HG03103 (cell line): Measurements from ENCODE around the gene LRRC18.

Experiments used
- ATAC-seq: cut with Tn5 transposase; IDR thresholded peaks from one replicate; pipeline ENCODE4 v1.9.1; 2021; ENCODE audit warnings: low read depth; ENCODE audit not compliant: unreplicated experiment

LRRC18 gene

GRCh38 chr10:48939790-48940325 lies at the start of gene LRRC18:
Gene LRRC18, minus strand, starts transcription at chr10:48939840. Its CDS starts 25,685 bp downstream, at chr10:48914155.
- no peak for ATAC-seq

GRCh38 chr10:48985621-48986158 lies 46.0 kb upstream of the LRRC18 start:
- ATAC-seq = no peak

GRCh38 chr10:48983648-48984351 lies 44.2 kb upstream of the LRRC18 start:
- no peak for ATAC-seq

GRCh38 chr10:48982584-48982983 lies 42.9 kb upstream of the LRRC18 start:
- no peak for ATAC-seq

- ATAC-seq = no peak
These were observed 41.8 kb upstream of the LRRC18 start for GRCh38 chr10:48981310-48981907.

GRCh38 chr10:48978318-48978717 lies 38.7 kb upstream of the LRRC18 start:
- no peak for ATAC-seq

- no peak for ATAC-seq
These were observed 36.6 kb upstream of the LRRC18 start for GRCh38 chr10:48976196-48976595.

- no peak for ATAC-seq
These were observed 35.0 kb upstream of the LRRC18 start for GRCh38 chr10:48974510-48975156.

GRCh38 chr10:48973065-48973464 lies 33.4 kb upstream of the LRRC18 start:
- no peak for ATAC-seq

- no peak for ATAC-seq
These were observed 31.0 kb upstream of the LRRC18 start for GRCh38 chr10:48970654-48971053.

GRCh38 chr10:48970046-48970445 lies 30.4 kb upstream of the LRRC18 start:
- no peak for ATAC-seq

- ATAC-seq = no peak
These were observed 28.4 kb upstream of the LRRC18 start for GRCh38 chr10:48968036-48968435.

GRCh38 chr10:48965460-48965859 lies 25.8 kb upstream of the LRRC18 start:
- ATAC-seq = no peak

GRCh38 chr10:48964038-48964437 lies 24.4 kb upstream of the LRRC18 start:
- ATAC-seq = no peak

GRCh38 chr10:48958598-48959190 lies 19.1 kb upstream of the LRRC18 start:
- ATAC-seq = no peak

- ATAC-seq = no peak
These were observed 17.9 kb upstream of the LRRC18 start for GRCh38 chr10:48957361-48958151.

- no peak for ATAC-seq
These were observed 12.1 kb upstream of the LRRC18 start for GRCh38 chr10:48951707-48952106.

- no peak for ATAC-seq
These were observed 8.9 kb upstream of the LRRC18 start for GRCh38 chr10:48948470-48949037.

- no peak for ATAC-seq
These were observed 8.2 kb upstream of the LRRC18 start for GRCh38 chr10:48947690-48948469.
